Raji (cell line): ENCODE data around the gene MVK.

ENCODE experiments used
- POLR2A ChIP-seq: IDR thresholded peaks from 2 replicates; pipeline ENCODE4 v1.6.1; 2011; ENCODE audit warnings: low read depth, low read length, control low read depth; ENCODE audit not compliant: insufficient read depth

MVK gene

GRCh38 chr12:109573914-109574244 is 285 bp downstream of the MVK start:
- TF ChIP-seq POLR2A: no peak

- no peak for TF ChIP-seq POLR2A
Measured at GRCh38 chr12:109575683-109576082, 2.1 kb downstream of the MVK start.

- no peak for TF ChIP-seq POLR2A
Measured at GRCh38 chr12:109577311-109577710, 3.7 kb downstream of the MVK start.

- TF ChIP-seq POLR2A: no peak
Measured at GRCh38 chr12:109578330-109578927, 4.8 kb downstream of the MVK start.

- no peak for TF ChIP-seq POLR2A
Measured at GRCh38 chr12:109579639-109580038, 6.0 kb downstream of the MVK start.

- no peak for TF ChIP-seq POLR2A
Measured at GRCh38 chr12:109580272-109580671, 6.7 kb downstream of the MVK start.

GRCh38 chr12:109580684-109581333 is 7.2 kb downstream of the MVK start:
- TF ChIP-seq POLR2A: no peak

- no peak for TF ChIP-seq POLR2A
Measured at GRCh38 chr12:109581334-109581691, 7.7 kb downstream of the MVK start.

GRCh38 chr12:109581856-109582255 is 8.3 kb downstream of the MVK start:
- TF ChIP-seq POLR2A: no peak

- no peak for TF ChIP-seq POLR2A
Measured at GRCh38 chr12:109582636-109583035, 9.0 kb downstream of the MVK start.

- no peak for TF ChIP-seq POLR2A
Measured at GRCh38 chr12:109583733-109584132, 10.1 kb downstream of the MVK start.

GRCh38 chr12:109586385-109587296 is 13.0 kb downstream of the MVK start:
- no peak for TF ChIP-seq POLR2A

GRCh38 chr12:109587921-109588320 is 14.3 kb downstream of the MVK start:
- no peak for TF ChIP-seq POLR2A

- TF ChIP-seq POLR2A: no peak
Measured at GRCh38 chr12:109588461-109589239, 15.1 kb downstream of the MVK start.

GRCh38 chr12:109589240-109589590 is 15.6 kb downstream of the MVK start:
- no peak for TF ChIP-seq POLR2A

GRCh38 chr12:109589691-109590245 is 16.2 kb downstream of the MVK start:
- no peak for TF ChIP-seq POLR2A

- TF ChIP-seq POLR2A: no peak
Measured at GRCh38 chr12:109590566-109590965, 17.0 kb downstream of the MVK start.
